ENCODE measurements around the gene NTHL1. TPM values are rescaled to one million over a fixed set of nuclear protein-coding genes. Genes with fewer than 3 reads are reported as not detected.

Gene NTHL1
- total RNA-seq, 1 experiment from 2014 or later, result 39.8 TPM

GRCh38 chr16:2066139-2066538 is 18.5 kb upstream of the NTHL1 start:
- no peaks in the 10 kb centered on the region; the same call in 1 of the 2 replicates for H3K36me3 ChIP-seq (ENCODE audit: control insufficient read depth, insufficient read depth, low read length)
- in situ Hi-C loops (cut with HindIII; ENCODE audit: low pct_unique_long_range_greater_than_20kb, low sequenced_read_pairs), result no loop called here
- CTCF ChIA-PET, result interaction anchor here (0.7 kb wide), 1 partner anchor 75 kb away, joined by 3 read pairs; no protein-coding TSS in a partner anchor

GRCh38 chr16:2064368-2064945 is 16.8 kb upstream of the NTHL1 start:
- no peak overlapping the region for H3K4me3 ChIP-seq (ENCODE audit: low read depth in 2 of 2, low read length in 2 of 2)
- CTCF ChIA-PET, result interaction anchor here (0.7 kb wide), 1 partner anchor 352 kb away, joined by 6 read pairs; no protein-coding TSS in a partner anchor
- BruUV-seq (replicated peaks), result no TSS peak
- intact Hi-C loops (cut with micrococcal nuclease; ENCODE audit: unreplicated experiment), result no loop called here
- H3K9me3 ChIP-seq (ENCODE audit: control insufficient read depth, insufficient read depth, low read depth, low read length), result no peaks in the 10 kb centered on the region
- H3K27me3 ChIP-seq (ENCODE audit: control insufficient read depth, insufficient read depth, low read length), result no peaks in the 10 kb centered on the region
- ATAC-seq, result no peak
- no peaks in the 10 kb centered on the region for H3K4me1 ChIP-seq (ENCODE audit: control insufficient read depth, insufficient read depth, low read length)
- in situ Hi-C loops (cut with HindIII; ENCODE audit: low pct_unique_long_range_greater_than_20kb, low sequenced_read_pairs), result no loop called here
- no peak for TF ChIP-seq TCF7L2 (IDR thresholded peaks at IDR 0.05; ENCODE audit: low read depth, low read length)
- no peak for TF ChIP-seq SIN3A (IDR thresholded peaks at IDR 0.05; ENCODE audit: borderline replicate concordance, insufficient read depth, low read depth, low read length)
- TF ChIP-seq REST (IDR thresholded peaks at IDR 0.05; ENCODE audit: insufficient read depth in 1 of 2, low read depth in 2 of 2, low read length in 1 of 2), result no peak
- no peak for TF ChIP-seq CTCF (IDR thresholded peaks at IDR 0.05)
- TF ChIP-seq POLR2AphosphoS5 (IDR thresholded peaks at IDR 0.05; ENCODE audit: low read depth, low read length), result no peak
- H3K36me3 ChIP-seq (ENCODE audit: control insufficient read depth, insufficient read depth, low read length), result no peaks in the 10 kb centered on the region; the same call in 1 of the 2 replicates
- POLR2A ChIA-PET, result no interaction called here
- DNase-seq (ENCODE audit: low read depth, low spot score), result no peak
- H3K27ac ChIP-seq (ENCODE audit: low read length), result no peak overlapping the region

More at GRCh38 chr16:2066139-2066538, 18.5 kb upstream of the NTHL1 start:
- POLR2A ChIA-PET, result no interaction called here
- H3K27ac ChIP-seq (ENCODE audit: low read length), result no peak overlapping the region
- TF ChIP-seq CTCF (IDR thresholded peaks at IDR 0.05), result no peak
- TF ChIP-seq POLR2AphosphoS5 (IDR thresholded peaks at IDR 0.05; ENCODE audit: low read depth, low read length), result no peak
- TF ChIP-seq TCF7L2 (IDR thresholded peaks at IDR 0.05; ENCODE audit: low read depth, low read length), result no peak
- no peak for TF ChIP-seq REST (IDR thresholded peaks at IDR 0.05; ENCODE audit: insufficient read depth in 1 of 2, low read depth in 2 of 2, low read length in 1 of 2)
- no peak for TF ChIP-seq SIN3A (IDR thresholded peaks at IDR 0.05; ENCODE audit: borderline replicate concordance, insufficient read depth, low read depth, low read length)
- H3K9me3 ChIP-seq (ENCODE audit: control insufficient read depth, insufficient read depth, low read depth, low read length), result no peaks in the 10 kb centered on the region
- H3K4me1 ChIP-seq (ENCODE audit: control insufficient read depth, insufficient read depth, low read length), result no peaks in the 10 kb centered on the region
- no peak overlapping the region for H3K4me3 ChIP-seq (ENCODE audit: low read depth in 2 of 2, low read length in 2 of 2)
- DNase-seq (ENCODE audit: low read depth, low spot score), result no peak
- intact Hi-C loops (cut with micrococcal nuclease; ENCODE audit: unreplicated experiment), result no loop called here
- BruUV-seq (replicated peaks), result no TSS peak
- H3K27me3 ChIP-seq (ENCODE audit: control insufficient read depth, insufficient read depth, low read length), result no peaks in the 10 kb centered on the region
- ATAC-seq, result no peak
